ENCODE data around the gene ANKRD36C. TPM values are rescaled to one million over a fixed set of nuclear protein-coding genes. Genes with fewer than 3 reads are reported as not detected.
"Not testable (repeated sequence)": the region's sequence is repeated elsewhere in the genome, so short reads cannot be mapped to it uniquely, and the experiment has no call there.

The ANKRD36C gene
- total and polyA plus RNA-seq, 2 donors (not counting 1 experiment from before 2014, with no cell fraction given): 2.5 to 103 TPM

DNA sequence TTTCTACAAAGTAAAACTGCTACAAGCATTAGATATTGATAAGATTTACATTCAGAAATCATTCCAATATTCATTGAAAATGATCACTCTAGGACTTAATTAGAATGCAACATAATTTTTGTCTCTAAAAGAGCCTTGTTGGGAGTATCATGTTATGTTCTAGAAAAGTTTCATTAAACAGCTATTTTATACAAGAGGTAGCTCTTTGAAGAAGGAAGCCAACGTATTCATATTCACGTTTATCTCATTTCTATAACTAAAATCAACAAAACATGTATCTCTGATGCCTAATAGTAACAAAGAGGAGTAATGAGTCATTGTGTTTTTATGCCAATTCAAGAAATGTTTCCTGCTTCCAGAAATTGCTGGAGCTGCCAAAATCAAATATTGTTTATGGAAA lies 97.2 kb downstream of the ANKRD36C start:
- not testable (repeated sequence) for H3K27ac Mint-ChIP-seq

DNA sequence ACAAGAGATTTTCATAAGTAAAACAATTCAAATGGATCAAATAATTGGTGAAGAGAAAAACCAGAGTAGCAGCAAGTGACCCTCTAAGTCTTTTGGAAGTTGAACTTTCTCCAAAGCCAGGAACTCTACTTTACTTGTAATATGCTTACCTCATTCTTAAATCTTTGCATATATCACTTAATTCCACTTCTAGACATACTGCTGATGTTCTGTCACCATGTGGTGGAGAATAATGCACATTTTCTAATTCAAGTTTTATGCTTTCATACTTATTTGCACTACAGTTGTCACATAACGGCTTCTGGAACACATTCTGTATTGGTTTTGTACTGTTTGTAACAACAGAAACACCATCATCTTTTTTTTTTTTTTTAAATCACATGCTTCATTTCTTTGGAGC lies 123.7 kb downstream of the ANKRD36C start:
- ATAC-seq (ENCODE audit: low read depth); H3K9ac ChIP-seq (ENCODE audit: low read length); H3K4me3 Mint-ChIP-seq; H2AFZ ChIP-seq (ENCODE audit: insufficient read depth, low read depth, low read length, poor library complexity, severe bottlenecking); H3K4me1 Mint-ChIP-seq; H3K27me3 Mint-ChIP-seq; H3K9me3 Mint-ChIP-seq (ENCODE audit: insufficient read depth); H3K36me3 ChIP-seq (replicated peaks in 1 of 2; ENCODE audit: control extremely low read depth in 1 of 2, control insufficient read depth in 1 of 2, extremely low read depth in 1 of 2, insufficient read depth in 2 of 2, low read length in 1 of 2); POLR2A ChIA-PET; DNase-seq; H3K4me3 ChIP-seq (ENCODE audit: control extremely low read depth in 1 of 5, extremely low read depth in 1 of 5, insufficient read depth in 1 of 5, low read depth in 2 of 5, low read length in 4 of 5); H3K4me2 ChIP-seq (replicated peaks; ENCODE audit: low read depth, low read length, poor library complexity, severe bottlenecking); H3K27ac ChIP-seq (ENCODE audit: low read length in 2 of 2); H3K27ac Mint-ChIP-seq; CTCF ChIA-PET; H4K20me1 ChIP-seq (ENCODE audit: control insufficient read depth, insufficient read depth, low read length, poor library complexity, severe bottlenecking); H3K27me3 ChIP-seq (replicated peaks in 1 of 4; ENCODE audit: control extremely low read depth in 1 of 4, control insufficient read depth in 3 of 4, insufficient read depth in 4 of 4, low read length in 3 of 4); intact Hi-C loops (cut with micrococcal nuclease); H3K9me3 ChIP-seq (ENCODE audit: control extremely low read depth in 1 of 3, control insufficient read depth in 2 of 3, insufficient read depth in 1 of 3, low read length in 2 of 3); H3K79me2 ChIP-seq (ENCODE audit: control insufficient read depth, insufficient read depth, low read length); H3K4me1 ChIP-seq (ENCODE audit: control insufficient read depth in 2 of 2, insufficient read depth in 2 of 2, low read length in 2 of 2): not testable (repeated sequence)
- no CpG with 5 or more reads among the region's 1 CpG for WGBS (ENCODE audit: insufficient coverage)

More for the DNA sequence above, 97.2 kb downstream of the ANKRD36C start:
- H4K20me1 ChIP-seq (ENCODE audit: control insufficient read depth, insufficient read depth, low read length, poor library complexity, severe bottlenecking); H3K9me3 ChIP-seq (ENCODE audit: control extremely low read depth in 1 of 3, control insufficient read depth in 2 of 3, insufficient read depth in 1 of 3, low read length in 2 of 3); CTCF ChIA-PET; H3K79me2 ChIP-seq (ENCODE audit: control insufficient read depth, insufficient read depth, low read length); intact Hi-C loops (cut with micrococcal nuclease); H2AFZ ChIP-seq (ENCODE audit: insufficient read depth, low read depth, low read length, poor library complexity, severe bottlenecking); H3K27me3 Mint-ChIP-seq; H3K4me3 ChIP-seq (ENCODE audit: control extremely low read depth in 1 of 5, extremely low read depth in 1 of 5, insufficient read depth in 1 of 5, low read depth in 2 of 5, low read length in 4 of 5); H3K9ac ChIP-seq (ENCODE audit: low read length); H3K4me3 Mint-ChIP-seq; H3K4me1 ChIP-seq (ENCODE audit: control insufficient read depth in 2 of 2, insufficient read depth in 2 of 2, low read length in 2 of 2); POLR2A ChIA-PET; H3K4me2 ChIP-seq (replicated peaks; ENCODE audit: low read depth, low read length, poor library complexity, severe bottlenecking); H3K27me3 ChIP-seq (replicated peaks in 1 of 4; ENCODE audit: control extremely low read depth in 1 of 4, control insufficient read depth in 3 of 4, insufficient read depth in 4 of 4, low read length in 3 of 4); H3K9me3 Mint-ChIP-seq (ENCODE audit: insufficient read depth); DNase-seq; H3K27ac ChIP-seq (ENCODE audit: low read length in 2 of 2); H3K4me1 Mint-ChIP-seq; H3K36me3 ChIP-seq (replicated peaks in 1 of 2; ENCODE audit: control extremely low read depth in 1 of 2, control insufficient read depth in 1 of 2, extremely low read depth in 1 of 2, insufficient read depth in 2 of 2, low read length in 1 of 2); ATAC-seq (ENCODE audit: low read depth): not testable (repeated sequence)
- no CpG with 5 or more reads among the region's 2 CpGs for WGBS (ENCODE audit: insufficient coverage)

DNA sequence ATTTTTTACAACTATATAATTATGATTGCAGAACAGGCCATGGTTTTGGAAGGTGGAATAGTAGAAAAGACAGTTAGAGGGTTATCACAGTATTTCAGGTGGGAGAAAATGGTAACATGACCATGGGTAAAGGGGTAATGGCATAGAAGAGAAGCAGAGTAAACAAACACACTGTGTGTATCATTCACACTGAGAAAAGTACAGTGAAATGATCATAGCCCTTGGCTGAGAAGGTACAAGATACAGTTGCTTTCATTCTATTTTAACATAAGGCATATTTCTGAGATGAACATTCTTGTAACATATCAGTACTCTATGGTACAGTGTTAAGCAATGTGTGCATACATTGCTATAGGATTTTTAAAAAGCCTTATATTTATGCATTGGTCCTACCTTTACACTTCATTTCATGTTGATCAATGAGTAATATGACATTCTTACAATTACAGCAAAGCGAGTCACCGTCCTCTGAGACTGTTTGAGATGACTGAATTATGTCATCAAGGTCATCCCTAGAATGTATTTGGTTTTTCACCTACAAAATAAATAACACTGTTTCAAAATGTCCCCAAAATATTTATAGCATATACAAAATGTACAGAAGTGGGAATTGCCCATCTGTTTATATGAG lies 124.5 kb downstream of the ANKRD36C start:
- WGBS (ENCODE audit: insufficient coverage): no CpG with 5 or more reads among the region's 2 CpGs

DNA sequence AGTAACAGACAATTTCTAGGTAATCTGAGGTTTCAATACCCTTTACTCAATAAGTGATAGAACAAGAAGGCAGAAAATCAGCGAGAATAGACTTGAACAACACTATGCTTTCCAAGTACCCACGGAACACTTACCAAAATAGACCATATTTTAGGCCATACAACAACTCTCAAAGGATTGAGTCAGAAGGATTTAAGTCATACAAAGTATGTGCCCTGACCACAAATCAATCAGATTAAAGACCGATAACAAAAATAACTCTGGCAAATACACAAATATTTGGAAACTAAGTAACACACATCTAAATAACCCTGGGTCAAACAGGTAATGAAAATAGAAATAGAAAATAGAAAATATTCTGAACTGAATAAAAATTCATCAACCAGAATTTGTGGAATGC lies 129.5 kb downstream of the ANKRD36C start:
- H3K27me3 ChIP-seq (replicated peaks in 1 of 4; ENCODE audit: control extremely low read depth in 1 of 4, control insufficient read depth in 3 of 4, insufficient read depth in 4 of 4, low read length in 3 of 4); H3K4me3 Mint-ChIP-seq; POLR2A ChIA-PET; CTCF ChIA-PET; H3K4me1 ChIP-seq (ENCODE audit: control insufficient read depth in 2 of 2, insufficient read depth in 2 of 2, low read length in 2 of 2); H3K4me1 Mint-ChIP-seq; H3K4me3 ChIP-seq (ENCODE audit: control extremely low read depth in 1 of 5, extremely low read depth in 1 of 5, insufficient read depth in 1 of 5, low read depth in 2 of 5, low read length in 4 of 5); H3K27ac ChIP-seq (ENCODE audit: low read length in 2 of 2); H3K79me2 ChIP-seq (ENCODE audit: control insufficient read depth, insufficient read depth, low read length); H3K27ac Mint-ChIP-seq; H2AFZ ChIP-seq (ENCODE audit: insufficient read depth, low read depth, low read length, poor library complexity, severe bottlenecking); H3K27me3 Mint-ChIP-seq; H3K9me3 ChIP-seq (ENCODE audit: control extremely low read depth in 1 of 3, control insufficient read depth in 2 of 3, insufficient read depth in 1 of 3, low read length in 2 of 3); H3K9me3 Mint-ChIP-seq (ENCODE audit: insufficient read depth); intact Hi-C loops (cut with micrococcal nuclease); H3K4me2 ChIP-seq (replicated peaks; ENCODE audit: low read depth, low read length, poor library complexity, severe bottlenecking); H3K9ac ChIP-seq (ENCODE audit: low read length); ATAC-seq (ENCODE audit: low read depth); H3K36me3 ChIP-seq (replicated peaks in 1 of 2; ENCODE audit: control extremely low read depth in 1 of 2, control insufficient read depth in 1 of 2, extremely low read depth in 1 of 2, insufficient read depth in 2 of 2, low read length in 1 of 2); DNase-seq; H4K20me1 ChIP-seq (ENCODE audit: control insufficient read depth, insufficient read depth, low read length, poor library complexity, severe bottlenecking): not testable (repeated sequence)
- no CpG with 5 or more reads among the region's 3 CpGs for WGBS (ENCODE audit: insufficient coverage)

More for the DNA sequence above, 124.5 kb downstream of the ANKRD36C start:
- H3K4me3 Mint-ChIP-seq; H3K9me3 ChIP-seq (ENCODE audit: control extremely low read depth in 1 of 3, control insufficient read depth in 2 of 3, insufficient read depth in 1 of 3, low read length in 2 of 3); DNase-seq; H3K4me1 ChIP-seq (ENCODE audit: control insufficient read depth in 2 of 2, insufficient read depth in 2 of 2, low read length in 2 of 2); CTCF ChIA-PET; H3K4me1 Mint-ChIP-seq; POLR2A ChIA-PET; H3K27me3 Mint-ChIP-seq; H3K27ac ChIP-seq (ENCODE audit: low read length in 2 of 2); H2AFZ ChIP-seq (ENCODE audit: insufficient read depth, low read depth, low read length, poor library complexity, severe bottlenecking); H3K9ac ChIP-seq (ENCODE audit: low read length); H3K27ac Mint-ChIP-seq; H3K4me2 ChIP-seq (replicated peaks; ENCODE audit: low read depth, low read length, poor library complexity, severe bottlenecking); ATAC-seq (ENCODE audit: low read depth); H3K79me2 ChIP-seq (ENCODE audit: control insufficient read depth, insufficient read depth, low read length); H4K20me1 ChIP-seq (ENCODE audit: control insufficient read depth, insufficient read depth, low read length, poor library complexity, severe bottlenecking); H3K4me3 ChIP-seq (ENCODE audit: control extremely low read depth in 1 of 5, extremely low read depth in 1 of 5, insufficient read depth in 1 of 5, low read depth in 2 of 5, low read length in 4 of 5); H3K9me3 Mint-ChIP-seq (ENCODE audit: insufficient read depth); intact Hi-C loops (cut with micrococcal nuclease); H3K36me3 ChIP-seq (replicated peaks in 1 of 2; ENCODE audit: control extremely low read depth in 1 of 2, control insufficient read depth in 1 of 2, extremely low read depth in 1 of 2, insufficient read depth in 2 of 2, low read length in 1 of 2); H3K27me3 ChIP-seq (replicated peaks in 1 of 4; ENCODE audit: control extremely low read depth in 1 of 4, control insufficient read depth in 3 of 4, insufficient read depth in 4 of 4, low read length in 3 of 4): not testable (repeated sequence)
